GM19438 (cell line): ENCODE results near the gene GAK.

Experiments
- ATAC-seq: cut with Tn5 transposase; IDR thresholded peaks from one replicate; pipeline ENCODE4 v1.9.1; 2021; ENCODE audit warnings: low read depth; ENCODE audit not compliant: unreplicated experiment

The GAK gene

DNA sequence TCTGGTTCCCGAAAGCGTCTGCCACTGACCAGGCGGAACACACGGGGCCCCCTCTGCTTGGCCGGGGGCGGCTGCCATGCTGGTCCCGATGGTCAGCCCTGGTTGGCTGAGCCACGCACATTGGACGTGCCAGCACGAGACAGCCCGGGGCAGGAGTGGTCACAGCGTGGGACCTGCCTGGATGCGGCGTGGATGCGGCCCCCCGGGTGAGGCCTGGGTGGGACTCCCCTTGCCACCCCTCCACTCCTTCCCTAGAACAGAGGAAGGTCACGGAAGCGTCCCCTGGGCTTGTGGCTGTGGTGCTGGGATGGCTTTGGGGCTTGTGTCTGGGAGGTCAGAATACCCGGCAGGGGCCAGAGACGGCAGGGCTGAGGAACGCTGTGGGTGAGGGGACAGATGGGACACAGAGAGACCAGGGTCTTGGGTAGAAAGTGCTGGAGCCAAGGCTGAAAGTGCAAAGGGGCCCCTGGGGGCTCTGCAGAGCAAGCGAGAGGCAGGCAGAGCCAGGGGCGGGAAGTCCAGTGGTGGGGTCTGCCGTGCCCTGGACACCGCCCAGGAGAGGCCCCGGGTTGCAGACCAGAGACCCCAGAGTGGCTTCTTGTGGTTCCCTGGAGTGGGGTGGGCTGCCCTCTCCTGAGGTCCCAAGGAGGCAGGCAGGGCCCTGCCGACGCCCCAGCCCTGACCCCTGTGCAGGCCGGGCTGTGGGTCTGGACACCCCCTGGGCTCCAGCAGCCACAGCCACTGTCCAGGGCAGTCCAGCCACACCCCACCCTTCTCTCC lies 97.6 kb downstream of the GAK start:
- ATAC-seq = no peak

DNA sequence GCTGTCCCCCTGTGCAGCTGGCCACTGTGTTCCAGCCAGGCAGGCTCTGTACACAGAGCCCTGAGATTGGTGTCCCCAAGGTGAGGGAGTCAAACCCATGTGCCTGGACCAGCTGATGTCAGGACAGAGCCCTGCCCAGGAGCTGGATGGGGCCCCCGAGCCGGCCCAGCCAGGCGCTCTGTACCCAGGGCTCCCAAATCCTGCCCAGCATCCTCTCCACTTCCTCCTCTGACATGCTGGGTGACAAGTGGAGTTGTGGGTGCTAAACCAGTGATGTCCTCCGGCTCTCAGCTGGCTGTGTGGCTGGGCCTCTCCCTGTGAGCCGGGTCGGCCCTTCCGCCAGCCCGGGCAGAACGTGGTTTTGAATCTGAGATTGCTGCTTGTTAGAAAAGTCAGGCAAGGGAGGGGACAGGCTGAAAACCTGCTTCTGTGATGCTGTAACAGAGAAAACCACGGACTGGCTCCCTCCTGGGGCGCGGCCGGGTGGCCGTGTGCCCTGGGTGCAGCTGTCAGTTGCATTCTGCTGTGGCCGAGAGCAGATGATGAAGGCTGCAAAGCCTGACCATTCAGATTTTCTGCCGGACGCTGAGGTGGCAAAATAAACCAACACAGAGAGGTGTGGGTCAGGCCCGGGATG lies 98.3 kb downstream of the GAK start:
- ATAC-seq = no peak

DNA sequence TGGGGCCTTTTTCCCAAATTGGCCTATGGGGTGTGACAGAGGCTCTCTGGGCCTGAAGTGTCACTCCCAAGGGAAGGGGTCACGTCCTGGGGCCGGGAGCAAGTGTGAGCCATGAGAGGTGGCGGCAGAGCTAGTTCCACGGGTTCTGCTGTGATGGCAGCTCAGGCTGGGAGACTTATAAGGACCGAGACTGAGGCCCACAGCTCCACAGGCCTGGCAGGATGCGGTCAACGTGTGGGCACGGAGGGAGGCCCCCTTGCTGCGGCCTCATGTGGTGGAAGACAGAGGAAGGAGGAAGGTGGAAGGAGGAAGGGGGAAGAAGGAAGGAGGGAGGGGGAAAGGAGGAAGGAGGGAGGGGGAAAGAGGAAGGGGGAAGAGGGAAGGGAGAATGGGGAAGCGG lies 99.0 kb downstream of the GAK start:
- no peak for ATAC-seq

DNA sequence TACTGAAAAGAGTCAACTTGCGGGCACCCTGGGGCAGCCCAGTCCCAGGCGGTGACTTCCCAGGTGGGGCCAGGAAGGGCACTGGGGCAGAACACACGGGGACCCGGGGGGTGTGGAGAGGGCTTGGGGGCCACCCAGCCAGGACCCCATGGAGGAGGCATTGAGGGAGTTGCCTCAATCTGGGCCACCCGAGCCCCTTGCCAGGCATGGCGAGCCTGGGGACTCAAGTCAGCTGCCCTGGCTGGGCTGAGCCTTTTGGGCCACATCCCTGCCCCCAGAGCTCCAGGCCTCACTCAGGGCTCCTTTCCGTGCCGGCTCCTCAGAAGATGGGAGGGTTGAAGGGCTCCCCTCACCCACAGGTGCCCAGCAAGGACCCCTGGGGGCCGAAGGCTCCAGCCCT lies 99.6 kb downstream of the GAK start:
- no peak for ATAC-seq

DNA sequence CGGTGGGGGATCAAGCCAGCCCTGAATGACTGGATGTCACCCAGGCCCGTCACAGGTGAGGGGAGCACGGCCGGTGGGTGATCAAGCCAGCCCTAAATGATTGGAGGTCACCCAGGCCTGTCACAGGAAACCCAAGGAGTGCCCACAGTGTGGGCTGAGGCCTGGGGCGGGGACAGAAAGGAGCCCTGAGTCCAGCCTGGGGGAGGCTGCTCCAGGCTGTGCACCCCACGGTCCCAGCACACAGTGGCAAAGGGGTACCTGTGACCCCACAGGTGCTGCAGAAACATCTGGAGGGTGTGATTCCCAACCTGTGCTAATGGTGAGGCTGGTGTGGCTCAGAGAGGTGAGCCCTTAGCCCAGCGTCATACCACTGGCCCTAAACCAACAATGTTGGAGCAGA lies 100.0 kb downstream of the GAK start:
- no peak for ATAC-seq

DNA sequence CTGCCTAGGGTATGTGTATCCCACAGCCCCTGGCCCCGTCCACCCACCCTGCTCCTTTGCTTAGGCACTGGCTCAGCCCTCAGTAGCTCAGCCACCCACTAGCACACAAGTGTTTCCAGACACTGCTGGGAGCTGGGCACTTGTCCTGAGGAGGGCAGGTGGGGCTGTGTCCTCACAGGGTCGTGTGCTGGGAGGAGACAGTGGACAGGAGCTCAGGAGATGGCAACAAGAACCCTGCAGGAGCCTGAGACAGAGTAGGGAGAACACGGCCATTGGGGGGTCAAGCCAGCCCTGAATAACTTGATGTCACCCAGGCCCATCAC lies 100.7 kb downstream of the GAK start:
- ATAC-seq = no peak

DNA sequence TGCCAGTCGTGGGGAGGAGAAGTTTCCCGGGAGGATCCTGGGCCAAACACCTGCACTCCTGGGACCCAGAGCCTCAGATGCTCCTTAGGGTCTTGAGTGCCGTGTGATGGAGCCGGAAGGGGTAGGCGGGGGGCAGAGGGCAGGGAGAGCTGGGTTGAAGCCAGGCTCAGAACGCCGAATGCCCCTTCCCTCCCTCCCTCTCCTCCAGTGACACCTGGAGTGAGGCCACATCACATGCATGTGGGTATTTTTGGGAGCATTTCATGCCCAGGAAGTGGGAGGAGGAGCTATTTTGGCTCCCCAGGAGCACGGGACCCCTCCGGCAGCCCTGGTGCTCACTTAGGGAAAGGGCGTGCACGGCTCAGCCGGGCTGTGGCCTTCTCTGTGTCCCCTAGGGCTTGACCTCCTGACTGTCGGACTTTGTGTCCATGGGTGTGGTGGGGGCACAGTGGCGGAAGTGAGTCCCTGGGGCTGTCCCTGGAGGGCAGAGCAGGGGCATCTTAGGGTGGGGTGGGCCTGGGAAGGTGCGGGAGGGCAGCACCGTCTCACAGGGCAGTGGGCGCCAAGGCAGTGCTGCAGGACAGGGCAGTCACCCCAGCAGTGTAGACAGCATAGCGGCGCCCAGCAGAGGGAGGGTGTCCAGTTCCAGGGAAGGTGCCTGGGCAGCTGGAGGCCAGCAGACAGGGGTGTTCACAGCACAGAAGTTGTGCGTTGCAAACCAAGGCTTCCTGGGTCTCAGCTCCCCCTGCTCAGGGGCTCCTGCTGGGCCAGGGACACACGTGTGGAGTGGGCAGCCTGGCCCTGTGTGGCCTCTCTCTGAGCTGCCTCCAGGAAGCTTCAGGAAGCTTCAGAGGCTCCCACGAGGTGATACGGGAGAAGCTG lies 101.3 kb downstream of the GAK start:
- no peak for ATAC-seq

DNA sequence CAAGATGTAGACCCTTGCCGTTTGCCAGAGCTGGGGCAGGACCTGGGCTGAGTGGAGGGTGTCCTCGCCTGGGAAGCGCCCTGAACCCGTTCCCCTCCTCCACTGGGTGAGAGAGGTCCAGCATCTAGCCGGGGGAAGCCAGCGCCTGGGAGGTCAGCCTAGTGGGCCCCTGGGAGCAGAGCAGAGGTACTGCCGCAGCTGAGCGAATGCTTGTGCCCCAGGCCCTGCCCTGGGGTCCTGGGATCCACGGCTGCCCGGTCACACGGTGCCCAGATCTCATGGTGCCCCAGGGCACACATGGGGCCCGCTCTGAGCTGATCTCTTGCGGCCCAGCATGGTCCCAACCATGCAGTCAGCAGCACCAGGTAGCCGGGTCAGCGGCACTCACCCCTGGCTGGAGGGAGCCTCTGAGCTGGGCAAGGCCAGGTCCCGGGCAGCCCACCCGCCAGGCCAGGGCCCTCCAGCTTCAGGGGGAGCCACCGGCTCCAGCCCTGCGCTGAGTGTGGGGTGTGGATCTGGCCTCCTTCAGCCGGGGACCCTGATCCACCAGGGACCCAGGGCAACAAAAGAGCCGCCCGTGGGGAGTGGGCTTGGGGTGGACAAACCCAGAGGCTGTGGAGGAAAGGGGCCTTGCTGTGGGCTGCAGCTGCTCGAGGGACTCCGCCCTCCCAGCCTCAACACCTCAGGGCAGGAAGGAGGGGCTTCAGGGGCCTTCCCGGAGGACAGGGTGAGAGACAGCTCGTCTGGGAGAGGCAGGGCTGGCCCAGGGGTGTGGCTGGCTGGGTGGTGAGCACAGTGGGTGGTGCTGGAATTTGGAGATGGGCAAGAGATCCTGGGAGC lies 102.1 kb downstream of the GAK start:
- no peak for ATAC-seq

DNA sequence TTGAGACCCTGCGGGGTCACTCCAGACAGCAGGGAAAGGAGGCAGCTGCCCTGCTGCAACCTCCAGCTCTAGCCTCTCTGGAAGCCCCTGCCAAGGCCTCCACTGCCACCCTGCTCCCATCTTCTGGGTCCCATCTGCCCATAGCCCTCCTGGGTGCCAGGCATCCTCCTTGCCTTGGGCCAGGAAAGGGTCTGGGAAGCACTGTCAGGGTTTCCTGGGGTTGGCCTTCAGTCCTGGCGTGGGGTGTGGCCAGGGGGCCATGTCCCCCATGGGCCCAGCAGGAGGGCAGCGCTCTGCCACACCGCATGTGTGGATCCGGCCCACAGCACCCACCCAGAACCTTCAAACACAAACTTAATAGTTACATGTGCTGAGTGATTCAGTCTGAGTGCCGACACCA lies 102.8 kb downstream of the GAK start:
- no peak for ATAC-seq

DNA sequence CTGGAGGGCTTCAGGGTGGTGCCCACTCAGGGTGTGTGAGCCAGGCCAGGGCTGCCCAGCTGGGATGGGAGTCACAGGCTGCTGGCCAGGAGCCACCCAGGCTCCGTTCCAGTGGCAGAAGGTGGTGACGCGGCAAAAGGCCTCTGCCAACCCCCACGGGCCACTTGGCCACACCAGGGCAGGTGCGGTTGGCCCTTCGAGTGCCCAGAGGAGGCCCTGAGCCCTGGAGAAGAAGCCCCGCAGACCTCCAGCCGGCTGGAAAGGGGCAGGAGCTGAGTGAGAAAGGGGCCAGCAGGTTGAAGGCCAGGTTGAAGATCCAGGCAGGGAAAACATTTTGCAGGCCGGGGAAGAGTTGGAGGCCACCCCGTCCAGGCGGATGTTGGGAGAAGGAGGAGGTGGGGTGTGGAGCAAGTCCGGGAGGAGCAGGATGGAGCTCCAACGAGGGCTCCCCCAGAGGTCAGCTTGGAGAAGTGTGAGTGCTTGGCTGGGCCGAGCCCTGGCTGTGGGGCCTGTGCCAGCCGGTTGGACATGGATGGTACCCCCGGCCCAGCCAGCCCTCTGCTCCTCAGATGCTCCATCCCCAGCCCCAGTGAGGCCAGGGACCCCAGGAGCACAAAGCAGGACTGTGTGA lies 103.4 kb downstream of the GAK start:
- ATAC-seq = no peak

DNA sequence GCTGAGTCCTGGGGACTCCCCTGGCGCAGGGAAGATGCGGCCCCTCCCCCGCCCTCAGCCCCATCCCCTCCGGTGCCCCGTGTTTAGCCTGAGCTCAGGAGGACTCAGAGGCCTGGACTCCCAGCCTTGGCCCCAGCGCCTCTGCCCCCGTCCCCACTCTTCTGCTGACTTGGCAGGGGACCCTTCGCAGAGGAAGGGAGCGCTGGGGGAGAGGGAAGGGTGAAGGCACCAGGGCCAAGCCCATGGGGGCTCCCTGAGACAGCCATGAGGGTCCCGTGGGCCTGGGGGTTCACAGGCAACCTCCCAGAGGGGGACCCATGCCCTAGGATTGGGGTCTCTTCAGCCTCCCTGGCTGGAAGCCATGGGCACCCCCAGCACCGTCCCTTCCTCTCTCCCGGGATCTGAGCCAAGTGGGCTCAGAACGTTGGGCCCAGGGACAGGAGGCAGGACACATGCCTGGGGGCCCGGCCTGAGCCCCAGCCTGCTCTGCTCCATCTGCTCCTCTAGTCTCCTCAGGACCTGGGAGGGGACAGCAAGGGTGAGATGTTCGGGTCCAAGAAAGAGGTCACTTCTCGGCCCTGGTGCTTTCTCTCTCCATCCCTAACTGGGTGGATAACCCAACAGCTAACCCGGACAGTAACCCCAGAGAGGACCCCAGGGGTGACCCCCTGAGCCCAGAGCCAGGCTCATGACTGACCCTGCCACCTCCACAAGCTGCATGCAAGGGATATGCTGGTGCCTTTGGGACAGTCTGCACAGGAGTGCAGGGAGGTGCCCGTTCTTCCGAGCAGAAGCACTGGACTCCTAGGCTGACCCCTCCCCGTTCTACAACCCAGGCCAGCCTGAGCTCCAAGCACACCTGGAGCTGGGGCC lies 104.7 kb downstream of the GAK start:
- no peak for ATAC-seq

DNA sequence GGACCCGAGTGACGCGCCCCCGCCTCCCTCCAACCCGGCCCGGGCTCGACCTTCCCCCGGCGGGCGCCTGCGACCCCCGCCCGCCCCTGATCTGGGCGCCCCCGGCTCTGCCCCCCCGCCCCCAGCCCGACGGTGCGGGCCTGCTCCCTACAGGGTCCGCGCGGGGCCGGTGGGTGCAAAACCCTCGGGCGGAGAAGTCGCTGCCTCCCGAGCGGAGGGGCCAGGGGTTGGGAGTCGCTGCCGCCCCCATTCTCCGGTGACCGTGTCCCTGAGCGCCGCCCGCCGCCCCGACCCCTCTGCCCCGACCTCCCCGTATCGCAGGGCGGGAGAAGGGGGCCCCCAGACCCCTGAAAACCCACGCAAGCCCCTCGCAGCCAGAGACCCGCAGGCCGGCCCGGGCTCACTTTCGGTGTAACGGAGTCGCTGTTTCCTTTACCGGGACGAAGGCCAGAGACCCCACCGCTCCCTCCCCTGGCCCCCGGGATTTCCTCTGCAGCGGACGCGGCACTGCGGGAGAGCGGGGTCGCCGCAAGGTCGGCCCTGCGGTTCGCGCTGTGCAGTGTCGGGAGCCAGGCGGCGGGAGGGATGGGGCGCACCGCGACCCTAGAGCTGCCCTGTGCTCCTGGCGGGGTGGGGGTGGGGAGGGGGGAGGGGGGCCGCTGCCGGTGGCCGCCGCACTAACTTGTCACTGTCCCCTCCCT lies 105.5 kb downstream of the GAK start:
- ATAC-seq = no peak

DNA sequence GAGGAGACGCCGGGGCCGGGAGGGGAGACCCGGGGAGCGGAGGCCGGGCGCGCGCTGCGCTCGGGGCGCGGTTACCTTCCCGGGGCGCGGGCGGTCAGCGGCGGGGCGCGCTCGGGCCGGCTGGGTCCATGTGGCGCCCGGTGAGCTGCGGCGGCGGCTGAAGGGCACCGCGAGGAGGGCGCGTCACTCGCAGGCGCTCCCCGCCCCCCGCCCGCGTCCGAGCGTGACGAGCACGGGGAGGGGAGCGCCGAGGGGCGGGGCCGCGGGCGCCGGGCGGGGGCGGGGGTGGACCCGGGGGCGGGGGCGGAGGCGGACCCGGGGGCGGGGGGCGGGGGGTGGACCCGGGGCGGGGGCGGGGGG lies 106.2 kb downstream of the GAK start, which contains the start of gene CPLX1:
Gene CPLX1, minus strand, starts transcription at position 159 of the 360 bp plus-strand sequence. CDS start 1,607 bp downstream, outside the sequence.
- no peak for ATAC-seq

DNA sequence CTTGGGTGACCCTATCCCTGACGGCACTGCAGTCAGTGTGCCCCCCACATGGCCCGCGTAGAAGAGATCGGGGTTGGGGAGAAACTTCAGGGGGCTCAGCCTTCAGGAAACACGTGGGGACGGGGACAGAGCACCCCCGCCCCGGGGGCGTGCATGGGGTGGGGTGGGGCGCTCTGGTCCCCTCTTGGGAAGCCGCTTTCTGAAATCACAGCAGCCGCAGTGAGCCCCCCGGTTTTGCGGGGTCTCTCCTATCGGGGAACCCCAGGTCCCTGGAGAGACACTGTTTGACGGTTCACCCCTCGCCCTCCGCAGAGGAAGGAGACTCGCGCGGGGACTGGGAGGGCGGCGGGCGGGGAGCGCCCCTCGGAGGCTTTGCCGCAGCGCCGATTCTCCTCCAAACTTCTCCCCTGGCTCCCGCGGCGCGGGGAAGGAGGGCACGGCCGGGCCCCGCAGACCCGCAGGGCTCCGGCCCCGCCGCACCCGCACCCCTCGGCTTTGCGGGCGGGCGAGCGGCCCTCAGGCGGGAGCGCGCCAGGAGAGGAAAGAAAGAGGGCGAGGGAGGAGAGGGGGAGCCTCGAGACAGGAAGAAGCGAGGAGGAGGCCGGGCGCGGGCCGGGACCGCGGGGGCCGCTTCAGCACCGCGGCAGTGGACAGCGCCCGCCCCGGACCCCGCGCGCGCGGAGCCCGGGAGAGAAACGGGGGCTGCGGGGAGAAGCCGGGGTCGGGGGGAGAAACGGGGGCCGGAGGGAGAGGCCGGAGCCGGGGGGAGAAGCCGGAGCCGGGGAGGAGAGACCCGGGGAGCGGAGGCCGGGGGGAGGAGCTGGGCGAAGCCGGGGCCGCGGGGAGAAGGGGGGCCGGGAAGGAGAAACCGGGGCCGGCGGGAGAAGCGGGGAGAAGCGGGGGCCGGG lies 106.8 kb downstream of the GAK start:
- ATAC-seq = no peak

DNA sequence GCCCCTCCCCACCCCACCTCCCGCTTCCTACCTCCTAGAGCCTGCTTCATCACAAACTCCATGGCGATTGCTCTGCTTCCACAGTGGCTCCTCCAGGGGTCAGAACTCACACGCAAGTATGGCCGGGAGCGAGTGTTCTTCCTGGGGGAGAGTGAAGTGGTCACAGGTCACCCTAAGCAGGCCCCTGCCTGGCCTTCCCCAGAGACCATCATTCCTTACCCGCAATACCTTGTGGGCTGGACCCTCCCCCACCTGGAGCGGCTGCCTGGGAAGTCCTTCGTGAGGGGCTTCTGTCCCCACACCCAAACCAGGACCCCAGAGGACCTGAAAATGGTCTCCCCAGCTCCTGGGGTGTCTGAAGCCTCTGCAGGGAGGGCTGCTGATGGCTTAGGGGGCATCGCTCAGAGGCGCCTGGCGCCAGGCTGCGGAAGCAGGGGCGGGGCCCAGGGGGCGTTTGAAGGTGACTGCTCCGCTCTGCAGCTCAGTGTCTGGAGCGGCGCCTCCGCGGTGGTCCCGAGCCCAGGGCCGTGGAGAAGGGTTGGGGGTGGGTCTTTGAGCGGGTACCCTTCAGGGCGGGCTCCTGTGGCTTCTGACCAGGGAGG lies 107.6 kb downstream of the GAK start:
- no peak for ATAC-seq

DNA sequence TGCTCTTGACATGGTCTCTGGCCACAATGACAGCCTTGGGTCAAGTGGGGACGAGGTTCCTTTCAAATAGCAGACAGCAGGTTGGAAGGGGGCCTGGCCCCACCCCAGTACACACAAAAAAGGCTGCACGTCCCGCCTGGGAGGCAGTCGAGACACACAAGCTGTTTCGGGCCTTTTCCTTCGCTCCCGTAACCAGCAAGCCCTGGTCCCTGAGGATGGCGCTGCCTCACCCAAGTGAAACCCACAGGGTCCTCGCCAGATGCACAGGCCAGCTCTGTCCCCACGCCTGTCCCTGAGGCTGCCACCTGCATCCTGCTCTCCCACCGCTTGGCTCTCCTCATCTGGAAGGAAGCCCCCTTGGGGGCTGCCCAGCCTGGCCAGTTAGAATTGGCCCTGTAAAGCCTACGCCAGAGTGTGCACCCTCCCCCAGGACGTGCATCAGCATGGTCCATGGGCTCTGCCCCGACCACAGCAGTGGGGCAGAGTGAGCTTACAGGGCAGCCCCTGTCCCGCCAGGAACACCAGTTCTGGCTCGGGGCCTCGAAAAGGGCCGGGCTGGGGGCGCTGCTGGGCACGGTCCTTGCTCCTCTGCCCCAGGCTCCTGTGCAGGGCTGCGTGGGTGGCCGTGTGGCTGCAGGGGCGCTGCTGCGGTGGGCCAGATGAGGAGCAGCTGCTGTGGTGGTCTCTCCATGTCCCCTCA lies 108.2 kb downstream of the GAK start:
- no peak for ATAC-seq
